Peyer's patch (tissue), 4 donors: ENCODE results near the gene LTC4S. TPM values are rescaled to one million over a fixed set of nuclear protein-coding genes. Genes with fewer than 3 reads are reported as not detected.

Experiments used
- DNase-seq, 3 donors: peaks; one replicate each; pipeline ENCODE4 v3.0.0-alpha.2; 2017 to 2019
- H3K27ac ChIP-seq, 4 donors: fragments of 200-600 bp; sonication (generic); one replicate each; pipeline ENCODE4 v1.5.1; 2016 to 2019
- H3K27me3 ChIP-seq, 2 donors: fragments of 200-600 bp; sonication (generic); one replicate each; pipeline ENCODE4 v1.5.1; 2019
- H3K36me3 ChIP-seq, 3 donors: fragments of 200-600 bp; sonication (generic); one replicate each; pipeline ENCODE4 v1.5.1; 2016 to 2019
- H3K4me1 ChIP-seq, 4 donors: fragments of 200-600 bp; sonication (generic); one replicate each; pipeline ENCODE4 v1.5.1; 2016 to 2019
- H3K4me3 ChIP-seq, 4 donors: fragments of 200-600 bp; sonication (generic); 1 replicate in 3 of 4; 2 replicates in 1 of 4; pipeline ENCODE4 v1.5.1; 2016 to 2019; ENCODE audit warnings: mild to moderate bottlenecking in 1 of 4
- H3K9me3 ChIP-seq, 4 donors: fragments of 200-600 bp; sonication (generic); one replicate each; pipeline ENCODE4 v1.5.1; 2016 to 2019; ENCODE audit warnings: mild to moderate bottlenecking in 1 of 4
- POLR2A ChIP-seq, 2 donors: fragments of 450-650 bp; IDR thresholded peaks; one replicate each; pipeline ENCODE4 v1.5.1; 2017; ENCODE audit warnings: antibody characterized with exemption in 2 of 2, mild to moderate bottlenecking in 2 of 2, moderate library complexity in 2 of 2
- total RNA-seq, 4 donors: library from RNA; depleted of rRNA; stranded (reverse); fragments of >200 nt; gene quantifications; one replicate each; pipeline ENCODE4 v1.1.0, GENCODE V29; 2016
- TF ChIP-seq, protein P1 (sequence below), 6 experiments: fragments of 450-650 bp in 4 of 6; fragments of 200-600 bp in 2 of 6; sonication (generic) in 1 of 6; IDR thresholded peaks; one replicate each; pipeline ENCODE4 v1.5.1; 2017 to 2019; ENCODE audit warnings: antibody characterized with exemption in 6 of 6, mild to moderate bottlenecking in 3 of 6, moderate library complexity in 1 of 6

The LTC4S gene
- total RNA-seq, 4 donors from 2014 or later: 1.9 to 12.4 (median 3.6) TPM; not detected in 1

DNA sequence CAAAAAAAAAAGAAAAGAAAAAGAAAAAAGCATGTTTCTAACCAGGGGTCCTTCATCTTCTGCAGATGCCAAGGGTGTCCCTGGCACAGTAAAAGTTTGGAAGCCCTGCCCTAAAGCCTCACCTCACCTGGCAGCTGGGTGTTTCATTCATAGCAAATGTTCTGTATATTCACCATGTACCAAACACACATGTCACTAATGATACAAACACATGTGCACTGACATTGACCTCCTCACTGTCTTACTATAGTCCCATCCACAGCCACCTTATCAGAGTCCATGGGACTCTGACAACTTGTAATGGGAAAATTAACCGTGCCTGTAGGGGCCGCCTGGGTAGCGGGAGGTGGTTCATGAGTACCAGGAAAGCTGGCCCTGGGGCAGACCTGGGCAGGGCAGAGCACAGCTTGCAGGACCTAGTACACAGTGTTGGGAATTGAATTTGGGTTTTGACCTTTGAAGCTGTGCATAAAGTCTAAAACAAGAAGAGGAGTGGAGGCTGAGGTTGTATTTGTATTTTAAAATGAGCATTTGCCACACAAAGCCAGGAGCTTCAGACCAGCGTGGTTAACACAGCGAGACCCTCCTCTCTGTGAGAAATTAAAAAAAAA, 19.3 kb downstream of the LTC4S start:
- H3K27ac ChIP-seq: no peak overlapping the region
- no peak for TF ChIP-seq POLR2A (IDR thresholded peaks at IDR 0.05)
- TF ChIP-seq, protein P1, sequence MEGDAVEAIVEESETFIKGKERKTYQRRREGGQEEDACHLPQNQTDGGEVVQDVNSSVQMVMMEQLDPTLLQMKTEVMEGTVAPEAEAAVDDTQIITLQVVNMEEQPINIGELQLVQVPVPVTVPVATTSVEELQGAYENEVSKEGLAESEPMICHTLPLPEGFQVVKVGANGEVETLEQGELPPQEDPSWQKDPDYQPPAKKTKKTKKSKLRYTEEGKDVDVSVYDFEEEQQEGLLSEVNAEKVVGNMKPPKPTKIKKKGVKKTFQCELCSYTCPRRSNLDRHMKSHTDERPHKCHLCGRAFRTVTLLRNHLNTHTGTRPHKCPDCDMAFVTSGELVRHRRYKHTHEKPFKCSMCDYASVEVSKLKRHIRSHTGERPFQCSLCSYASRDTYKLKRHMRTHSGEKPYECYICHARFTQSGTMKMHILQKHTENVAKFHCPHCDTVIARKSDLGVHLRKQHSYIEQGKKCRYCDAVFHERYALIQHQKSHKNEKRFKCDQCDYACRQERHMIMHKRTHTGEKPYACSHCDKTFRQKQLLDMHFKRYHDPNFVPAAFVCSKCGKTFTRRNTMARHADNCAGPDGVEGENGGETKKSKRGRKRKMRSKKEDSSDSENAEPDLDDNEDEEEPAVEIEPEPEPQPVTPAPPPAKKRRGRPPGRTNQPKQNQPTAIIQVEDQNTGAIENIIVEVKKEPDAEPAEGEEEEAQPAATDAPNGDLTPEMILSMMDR (IDR thresholded peaks at IDR 0.05): no peak
- H3K9me3 ChIP-seq: no peaks in the 10 kb centered on the region
- no peak for DNase-seq
- H3K36me3 ChIP-seq: no peaks in the 10 kb centered on the region
- no peak overlapping the region for H3K4me3 ChIP-seq
- H3K27me3 ChIP-seq: no peaks in the 10 kb centered on the region
- H3K4me1 ChIP-seq: peaks cover under 1 to 19% (median 6%) of the 10 kb centered on the region in 4 donors

DNA sequence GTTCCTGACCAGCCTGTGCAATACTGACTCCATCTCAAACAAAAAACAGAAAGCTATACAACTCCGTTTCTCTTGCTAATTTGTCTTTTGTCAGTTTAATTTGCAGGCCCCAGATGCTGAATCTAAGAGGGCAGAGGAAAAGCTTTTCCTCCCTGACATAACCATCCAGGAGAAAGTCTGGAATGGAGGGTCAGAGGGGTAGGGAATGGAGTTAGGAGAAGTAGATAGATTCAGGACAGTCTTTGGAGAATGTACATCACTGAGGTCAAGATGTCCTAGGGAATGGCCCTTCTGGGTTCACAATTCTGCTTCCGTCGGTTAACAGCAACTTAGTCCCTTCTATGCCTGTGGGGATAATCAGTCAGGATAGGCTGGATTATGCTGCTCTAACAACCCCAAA, 20.3 kb downstream of the LTC4S start:
- Histone ChIP-seq H3K9me3 (no peaks in the 10 kb centered on the region), H3K27ac (no peak overlapping the region), H3K4me1 (peaks cover 5 to 25% (median 12%) of the 10 kb centered on the region in 4 donors), H3K4me3 (no peak overlapping the region), H3K36me3 (no peaks in the 10 kb centered on the region), H3K27me3 (no peaks in the 10 kb centered on the region)
- no peak for DNase-seq
- no peak for TF ChIP-seq POLR2A (IDR thresholded peaks at IDR 0.05)
- TF ChIP-seq, protein P1 (IDR thresholded peaks at IDR 0.05): no peak

DNA sequence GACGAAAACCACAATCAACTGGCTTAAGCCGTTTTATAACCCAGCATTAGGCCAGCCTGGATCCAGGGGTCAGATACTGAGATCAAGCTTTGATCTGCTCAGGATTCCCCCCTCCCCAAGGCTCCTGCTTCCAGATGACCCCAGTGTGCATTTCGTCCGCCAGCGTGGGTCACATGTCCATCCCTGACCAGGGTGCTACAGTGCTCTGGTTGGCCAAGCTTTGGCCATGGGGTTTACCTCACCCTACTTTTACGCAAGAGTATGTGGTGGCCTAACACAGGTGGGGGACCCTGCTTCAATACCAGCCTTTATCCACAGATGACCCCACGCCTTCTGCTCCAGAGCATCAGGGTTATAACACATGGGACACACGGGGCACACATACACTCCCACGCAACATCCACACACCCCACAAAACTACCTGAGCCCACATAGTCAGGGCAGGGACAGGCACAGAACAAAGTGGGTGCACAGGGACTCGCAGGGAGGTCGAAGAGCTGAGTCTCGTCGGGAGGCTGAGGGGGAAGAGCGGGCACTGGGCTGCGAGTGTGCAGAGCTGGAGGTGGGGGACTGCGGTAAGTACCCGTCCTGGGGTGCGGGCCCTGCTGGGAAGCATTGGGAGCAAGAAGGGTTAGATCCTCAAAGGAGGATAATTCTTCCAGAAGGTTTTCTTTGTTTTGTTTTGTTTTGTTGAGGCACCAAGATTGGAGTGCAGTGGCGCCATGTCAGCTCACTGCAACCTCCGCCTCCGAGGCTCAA, 21.9 kb downstream of the LTC4S start:
- Histone ChIP-seq H3K36me3 (no peaks in the 10 kb centered on the region), H3K4me3 (no peak overlapping the region), H3K27ac (no peak overlapping the region), H3K4me1 (peaks cover 7 to 37% (median 27%) of the 10 kb centered on the region in 4 donors), H3K27me3 (no peaks in the 10 kb centered on the region), H3K9me3 (no peaks in the 10 kb centered on the region)
- DNase-seq: no peak
- TF ChIP-seq, protein P1 (IDR thresholded peaks at IDR 0.05): no peak
- TF ChIP-seq POLR2A (IDR thresholded peaks at IDR 0.05): no peak

DNA sequence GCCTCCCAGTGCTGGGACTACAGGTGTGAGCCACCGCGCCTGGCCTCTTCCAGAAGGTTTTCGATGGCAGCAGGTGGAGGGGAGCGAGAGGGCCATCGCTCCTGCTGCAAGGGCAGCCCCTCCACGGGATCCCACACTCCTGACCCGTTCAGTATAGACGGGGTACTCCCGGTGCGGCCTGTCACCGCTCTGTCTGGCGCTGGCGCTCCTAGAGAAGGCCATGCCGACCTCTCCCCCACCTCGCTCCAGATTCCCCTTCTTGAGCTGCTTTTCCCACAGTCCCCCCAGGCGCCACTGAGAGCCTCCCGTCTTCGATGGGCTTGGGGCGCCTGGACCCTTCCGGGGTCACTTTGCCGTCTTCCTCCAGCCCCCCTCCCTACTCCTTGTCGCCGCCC, 22.6 kb downstream of the LTC4S start:
- no peak for DNase-seq
- no peak for TF ChIP-seq POLR2A (IDR thresholded peaks at IDR 0.05)
- H3K27ac ChIP-seq: peak overlapping the region in 1 of 4 donors; percentile 61
- H3K9me3 ChIP-seq: no peaks in the 10 kb centered on the region
- H3K36me3 ChIP-seq: no peaks in the 10 kb centered on the region
- H3K4me1 ChIP-seq: peaks cover 7 to 37% (median 28%) of the 10 kb centered on the region in 4 donors
- no peaks in the 10 kb centered on the region for H3K27me3 ChIP-seq
- peak overlapping the region; percentile 35 to 60 (median 54) for H3K4me3 ChIP-seq

DNA sequence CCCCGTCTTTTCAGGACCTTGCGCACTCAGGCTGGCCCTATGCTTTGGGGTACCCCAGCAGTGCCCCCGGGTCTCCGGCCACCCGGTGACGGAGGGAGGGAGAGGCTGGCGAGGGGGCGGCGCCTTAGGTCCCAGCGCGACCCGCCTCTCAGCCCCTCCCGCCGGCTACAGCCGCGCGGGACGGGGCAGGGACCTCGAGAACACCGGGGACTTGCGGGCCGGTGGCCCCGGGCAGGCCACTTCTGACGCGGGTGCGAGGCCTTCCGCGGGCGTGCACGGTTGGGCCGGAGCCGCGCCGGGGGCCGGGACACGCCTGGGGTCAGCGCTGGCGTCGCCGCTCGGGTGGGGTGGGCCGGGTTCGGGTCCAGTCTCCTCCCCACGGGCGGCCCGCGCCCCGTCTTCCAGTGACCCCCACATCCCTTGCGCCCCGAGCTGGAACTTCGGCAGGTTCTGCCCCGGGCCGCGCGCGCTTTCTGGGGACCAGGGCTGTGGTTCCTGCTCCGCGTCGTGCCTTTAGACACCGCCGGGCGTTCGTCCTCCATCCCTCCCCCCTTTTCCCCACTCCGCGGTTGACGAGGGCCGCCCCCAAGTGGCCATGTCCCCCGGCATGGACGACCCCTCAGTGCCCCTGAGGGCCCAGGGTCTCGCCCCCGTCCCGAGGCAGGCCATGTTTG, 23.1 kb downstream of the LTC4S start:
- no peaks in the 10 kb centered on the region for H3K36me3 ChIP-seq
- TF ChIP-seq, protein P1 (IDR thresholded peaks at IDR 0.05): no peak
- TF ChIP-seq POLR2A (IDR thresholded peaks at IDR 0.05): no peak
- H3K27me3 ChIP-seq: no peaks in the 10 kb centered on the region
- peak overlapping the region; percentile 35 to 60 (median 54) for H3K4me3 ChIP-seq
- H3K4me1 ChIP-seq: peaks cover 7 to 39% (median 30%) of the 10 kb centered on the region in 4 donors
- DNase-seq: no peak
- H3K9me3 ChIP-seq: no peaks in the 10 kb centered on the region
- peak overlapping the region in 2 of 4 donors; percentile 57 to 61 for H3K27ac ChIP-seq

DNA sequence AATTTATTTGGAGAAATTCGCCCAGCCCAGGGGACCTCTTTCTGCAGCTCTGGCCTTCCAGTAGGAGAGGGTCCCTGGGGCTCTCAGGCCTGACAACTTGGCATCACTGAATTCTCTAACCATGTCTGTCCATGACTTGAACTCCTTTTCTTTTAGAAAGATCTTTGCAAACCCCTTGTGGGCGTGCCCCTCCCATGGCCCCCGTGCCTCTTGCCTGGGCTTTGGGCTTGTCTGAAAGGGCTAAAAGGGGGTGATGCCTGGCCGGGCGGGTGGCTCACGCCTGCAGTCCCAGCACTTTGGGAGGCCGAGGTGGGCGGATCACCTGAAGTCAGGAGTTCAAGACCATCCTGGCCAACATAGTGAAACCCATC, 23.7 kb downstream of the LTC4S start:
- H3K27ac ChIP-seq: peak overlapping the region in 2 of 4 donors; percentile 57 to 61
- H3K9me3 ChIP-seq: no peaks in the 10 kb centered on the region
- no peaks in the 10 kb centered on the region for H3K27me3 ChIP-seq
- DNase-seq: no peak
- H3K4me1 ChIP-seq: peaks cover 7 to 44% (median 30%) of the 10 kb centered on the region in 4 donors
- H3K4me3 ChIP-seq: peak overlapping the region; percentile 35 to 60 (median 54)
- H3K36me3 ChIP-seq: peaks cover 0 to 4% (median 0%) of the 10 kb centered on the region in 3 donors
- TF ChIP-seq, protein P1 (IDR thresholded peaks at IDR 0.05): no peak
- TF ChIP-seq POLR2A (IDR thresholded peaks at IDR 0.05): no peak
